GM18868 (cell line): ENCODE results near the gene TMEM202.
"Not testable (repeated sequence)": the region's sequence is repeated elsewhere in the genome, so short reads cannot be mapped to it uniquely, and the experiment has no call there.

Source experiments
- ATAC-seq: cut with Tn5 transposase; IDR thresholded peaks from one replicate; pipeline ENCODE4 v1.9.1; 2021; ENCODE audit warnings: mild to moderate bottlenecking, moderate library complexity; ENCODE audit not compliant: unreplicated experiment

The TMEM202 gene

GRCh38 chr15:72397796-72398588 lies at the start of gene TMEM202:
TMEM202 (plus strand) TSS chr15:72398305; CDS start chr15:72398327, 22 bp downstream.
- ATAC-seq: no peak

- ATAC-seq: no peak
These were observed 44.8 kb upstream of the TMEM202 start for GRCh38 chr15:72353266-72353665.

- ATAC-seq: no peak
These were observed 43.6 kb upstream of the TMEM202 start for GRCh38 chr15:72354496-72354895.

GRCh38 chr15:72358121-72358520 lies 40.0 kb upstream of the TMEM202 start:
- no peak for ATAC-seq

DNA sequence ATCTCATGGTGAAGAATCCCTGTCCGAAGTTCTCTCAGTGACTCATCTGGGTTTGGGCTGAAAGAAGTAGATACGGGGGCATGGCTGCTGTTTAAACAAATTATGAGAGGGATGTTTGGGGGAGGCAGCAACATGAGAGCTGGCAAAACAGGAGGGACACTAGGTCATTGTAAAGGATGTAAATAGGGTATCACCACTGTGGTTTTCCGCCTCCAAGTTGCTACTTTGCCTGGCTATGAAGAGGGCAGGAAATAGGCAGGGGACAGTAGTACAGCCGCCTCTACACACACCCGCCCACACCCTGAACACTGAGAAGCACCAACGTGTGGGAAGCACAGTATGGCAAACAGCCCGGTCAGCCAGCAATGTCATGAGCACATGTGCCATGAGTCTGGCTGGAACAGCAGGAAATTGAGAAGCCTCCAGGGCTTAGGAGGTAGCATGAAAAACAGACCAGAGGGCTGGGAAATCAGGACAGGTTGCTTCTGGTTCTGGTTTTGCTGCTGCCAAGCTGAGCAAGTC lies 39.4 kb upstream of the TMEM202 start:
- ATAC-seq: no peak

DNA sequence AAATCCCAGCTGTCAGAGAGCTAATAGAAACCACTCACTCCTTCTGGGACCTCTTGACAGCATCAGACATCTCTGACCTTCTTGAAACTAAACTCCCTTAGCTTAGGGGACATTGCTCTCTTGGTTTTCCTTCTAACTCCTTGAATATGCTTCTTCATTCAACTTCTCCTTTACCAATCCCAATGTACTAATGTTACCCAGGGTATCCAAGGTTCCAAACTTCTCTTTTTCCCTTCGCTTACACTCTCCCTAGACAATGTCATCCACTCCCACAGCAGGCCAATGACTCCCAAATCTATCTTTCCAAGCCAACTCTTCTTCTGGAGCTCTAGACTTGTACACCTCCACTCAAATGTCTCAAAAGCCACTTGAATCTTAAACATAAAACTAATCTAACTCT lies 36.9 kb upstream of the TMEM202 start:
- no peak for ATAC-seq

DNA sequence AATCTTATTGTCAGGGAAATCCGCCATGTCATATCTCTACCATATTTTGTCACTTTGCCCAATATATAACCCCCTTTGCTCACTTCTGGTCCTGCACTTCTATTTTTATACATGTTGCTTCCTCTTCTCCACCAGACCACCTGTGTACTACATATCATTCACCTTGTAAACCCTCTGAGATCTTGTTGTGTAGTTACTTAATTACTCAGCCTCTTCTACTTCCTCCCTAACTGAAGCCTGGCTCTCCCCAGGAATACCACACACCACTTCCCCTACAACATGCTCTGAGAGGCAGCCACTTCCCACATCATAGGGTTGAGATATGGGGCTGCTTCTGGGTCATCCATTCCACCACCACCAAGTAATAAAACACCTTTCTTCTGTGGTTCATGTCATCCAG lies 32.3 kb upstream of the TMEM202 start:
- ATAC-seq: peak; percentile 79

DNA sequence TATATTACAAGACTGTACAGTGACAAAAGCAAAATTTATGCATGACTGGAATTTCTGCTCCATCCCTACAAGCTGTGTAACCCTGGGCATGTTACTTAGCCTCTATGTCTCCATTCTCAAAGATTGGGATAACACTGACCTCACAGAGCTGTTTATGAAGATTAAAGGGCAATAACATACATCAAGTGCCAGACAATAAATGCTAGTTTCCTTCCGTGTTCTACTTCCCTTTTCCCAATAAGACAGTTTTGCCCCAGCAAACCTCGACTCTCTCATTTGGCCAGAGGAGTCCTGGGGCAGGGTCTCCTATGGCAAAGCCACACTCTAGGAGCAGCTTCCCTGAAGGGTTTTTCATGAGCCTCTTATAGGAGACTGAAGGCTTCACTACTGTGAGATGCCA lies 29.8 kb upstream of the TMEM202 start:
- no peak for ATAC-seq

GRCh38 chr15:72368899-72369298 lies 29.2 kb upstream of the TMEM202 start:
- no peak for ATAC-seq

- ATAC-seq: no peak
These were observed 28.1 kb upstream of the TMEM202 start for GRCh38 chr15:72369964-72370363.

DNA sequence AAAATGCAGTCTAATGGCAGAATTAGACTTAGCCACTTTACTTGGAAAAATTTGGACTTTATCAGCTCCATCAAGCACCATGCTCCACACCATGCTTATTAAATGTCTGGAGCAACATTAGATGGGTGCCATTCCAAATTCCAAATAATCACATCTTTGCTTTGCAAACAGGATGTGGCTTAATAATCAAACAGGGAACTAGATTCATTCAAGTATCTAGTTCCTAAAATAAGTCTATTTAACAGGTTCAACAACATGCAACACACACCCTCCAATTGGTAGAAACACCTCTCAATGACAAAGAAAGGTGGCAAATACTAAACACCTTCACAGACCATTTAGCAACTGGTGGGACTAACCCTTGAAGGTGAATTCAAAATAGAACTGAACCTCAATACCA lies 25.7 kb upstream of the TMEM202 start:
- ATAC-seq: no peak

- ATAC-seq: peak; percentile 45
These were observed 22.6 kb upstream of the TMEM202 start for GRCh38 chr15:72375501-72375845.

DNA sequence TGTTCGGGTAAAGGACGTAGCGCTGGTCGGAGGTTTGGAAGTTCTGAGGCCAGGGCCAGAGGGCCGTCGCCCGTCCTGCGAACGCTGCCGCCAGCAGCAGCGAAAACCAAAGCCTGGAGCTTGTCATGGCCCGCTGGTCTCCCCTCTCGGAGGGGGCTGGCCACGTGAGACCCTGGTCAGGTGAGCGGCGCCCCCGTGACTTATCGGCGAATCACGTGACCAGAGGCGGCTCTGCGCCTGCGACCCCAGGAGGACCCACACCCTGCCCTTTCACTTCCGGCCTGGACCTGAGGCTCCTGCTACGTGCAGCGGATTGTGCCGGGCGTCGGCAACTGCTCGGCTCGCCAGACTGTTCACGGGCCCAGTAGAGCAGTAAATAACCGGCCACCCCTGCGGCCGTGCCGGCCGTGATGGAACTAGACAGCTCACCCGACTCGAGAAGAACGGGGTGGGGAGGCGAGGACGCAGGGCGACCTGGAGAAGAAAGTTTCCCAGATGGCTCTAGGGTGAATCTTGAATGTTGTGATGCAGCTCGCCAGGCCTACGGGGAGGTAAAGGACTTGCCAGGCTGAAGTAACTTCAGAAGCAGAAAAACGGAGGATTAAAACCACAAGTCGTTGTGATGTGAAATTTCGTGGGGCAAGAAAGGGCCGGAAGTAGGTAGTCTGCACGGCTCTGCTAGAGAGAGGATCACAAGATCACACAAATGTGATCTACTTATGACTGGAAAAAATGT lies 22.1 kb upstream of the TMEM202 start, which contains the start of gene HEXA:
Gene HEXA, minus strand, starts transcription at position 169 of the 736 bp plus-strand sequence. Its CDS starts 42 bp downstream, at position 127.
- peak; percentile 82 for ATAC-seq

GRCh38 chr15:72377331-72377730 lies 20.8 kb upstream of the TMEM202 start:
- ATAC-seq: no peak

DNA sequence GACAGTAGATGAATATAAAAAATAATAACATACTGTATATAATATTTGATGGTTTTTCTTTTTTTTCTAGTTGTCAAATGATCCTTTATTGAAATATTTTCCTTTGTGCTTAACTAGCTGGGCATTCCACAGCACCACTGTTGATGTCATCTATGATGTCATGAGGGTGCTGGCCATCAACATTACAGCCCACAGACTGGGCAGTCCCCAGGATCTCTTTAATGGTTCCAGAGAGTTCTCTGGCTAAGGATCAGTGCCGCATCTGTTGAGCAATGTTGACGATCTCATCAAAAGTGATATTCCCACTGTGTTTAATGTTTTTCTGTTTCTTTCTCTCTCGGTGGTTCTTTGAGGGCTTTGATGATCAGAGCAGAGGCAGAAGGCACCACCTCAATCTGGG lies 19.0 kb upstream of the TMEM202 start:
- ATAC-seq: not testable (repeated sequence)

DNA sequence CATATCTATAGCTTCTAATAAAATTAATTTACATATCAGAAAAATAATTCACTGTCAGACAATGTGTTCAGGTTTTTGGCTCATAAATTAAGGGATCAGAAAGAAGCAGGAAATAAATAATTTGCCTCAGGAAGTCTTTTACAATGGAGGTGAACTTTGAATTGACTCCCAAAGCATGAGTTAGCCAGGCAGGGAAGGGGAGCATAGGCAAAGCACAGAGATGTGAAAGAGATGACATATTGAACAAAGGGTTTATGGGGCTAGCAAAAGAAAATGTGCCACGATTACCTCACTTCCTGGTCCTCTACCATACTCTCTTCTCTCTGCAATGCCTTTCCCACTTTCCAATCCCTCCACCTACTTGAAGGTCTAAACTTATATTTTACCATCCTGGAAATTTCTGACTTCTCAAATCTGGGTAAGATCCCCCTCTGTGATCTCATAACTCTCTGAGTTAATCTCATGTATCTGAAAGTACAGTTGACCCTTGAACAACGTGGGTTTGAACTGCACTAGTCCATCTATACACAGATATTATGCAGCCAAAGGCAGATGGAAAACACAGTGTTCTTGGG lies 18.2 kb upstream of the TMEM202 start:
- no peak for ATAC-seq

- no peak for ATAC-seq
These were observed 17.4 kb upstream of the TMEM202 start for GRCh38 chr15:72380743-72381142.

DNA sequence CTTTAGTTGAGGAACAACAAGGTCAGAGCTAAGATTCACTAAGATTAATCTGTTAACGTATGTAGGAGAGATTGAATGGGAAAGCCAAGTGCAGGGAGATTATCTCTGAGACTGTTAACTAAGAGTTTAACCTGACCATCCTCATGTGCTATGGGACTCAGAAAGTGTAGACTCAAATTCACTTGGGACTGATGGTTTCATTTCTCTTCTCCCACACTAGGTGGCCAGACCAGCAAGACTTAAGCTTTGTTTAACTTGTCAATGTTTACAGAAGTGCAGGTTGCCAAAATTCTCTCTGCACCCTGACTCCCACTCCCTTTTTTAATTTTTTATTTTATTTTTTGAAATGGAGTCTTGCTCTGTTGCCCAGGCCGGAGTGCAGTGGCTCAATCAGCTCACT lies 16.0 kb upstream of the TMEM202 start:
- no peak for ATAC-seq

GRCh38 chr15:72387741-72388140 lies 10.4 kb upstream of the TMEM202 start:
- ATAC-seq: no peak

- ATAC-seq: no peak
These were observed 8.9 kb upstream of the TMEM202 start for GRCh38 chr15:72389231-72389630.

DNA sequence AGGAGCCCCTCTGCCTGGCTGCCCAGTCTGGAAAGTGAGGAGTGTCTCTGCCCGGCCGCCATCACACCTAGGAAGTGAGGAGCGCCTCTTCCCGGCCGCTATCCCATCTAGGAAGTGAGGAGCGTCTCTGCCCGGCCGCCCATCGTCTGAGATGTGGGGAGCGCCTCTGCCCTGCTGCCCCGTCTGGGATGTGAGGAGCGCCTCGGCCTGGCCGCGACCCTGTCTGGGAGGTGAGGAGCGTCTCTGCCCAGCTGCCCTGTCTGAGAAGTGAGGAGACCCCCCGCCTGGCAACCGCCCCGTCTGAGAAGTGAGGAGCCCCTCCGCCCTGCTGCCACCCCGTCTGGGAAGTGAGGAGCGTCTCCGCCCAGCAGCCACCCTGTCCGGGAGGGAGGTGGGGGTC lies 1.8 kb upstream of the TMEM202 start:
- not testable (repeated sequence) for ATAC-seq

- no peak for ATAC-seq
These were observed 543 bp downstream of the TMEM202 start for GRCh38 chr15:72398648-72399047.
